Measurements from ENCODE around the gene LHX3.

DNA sequence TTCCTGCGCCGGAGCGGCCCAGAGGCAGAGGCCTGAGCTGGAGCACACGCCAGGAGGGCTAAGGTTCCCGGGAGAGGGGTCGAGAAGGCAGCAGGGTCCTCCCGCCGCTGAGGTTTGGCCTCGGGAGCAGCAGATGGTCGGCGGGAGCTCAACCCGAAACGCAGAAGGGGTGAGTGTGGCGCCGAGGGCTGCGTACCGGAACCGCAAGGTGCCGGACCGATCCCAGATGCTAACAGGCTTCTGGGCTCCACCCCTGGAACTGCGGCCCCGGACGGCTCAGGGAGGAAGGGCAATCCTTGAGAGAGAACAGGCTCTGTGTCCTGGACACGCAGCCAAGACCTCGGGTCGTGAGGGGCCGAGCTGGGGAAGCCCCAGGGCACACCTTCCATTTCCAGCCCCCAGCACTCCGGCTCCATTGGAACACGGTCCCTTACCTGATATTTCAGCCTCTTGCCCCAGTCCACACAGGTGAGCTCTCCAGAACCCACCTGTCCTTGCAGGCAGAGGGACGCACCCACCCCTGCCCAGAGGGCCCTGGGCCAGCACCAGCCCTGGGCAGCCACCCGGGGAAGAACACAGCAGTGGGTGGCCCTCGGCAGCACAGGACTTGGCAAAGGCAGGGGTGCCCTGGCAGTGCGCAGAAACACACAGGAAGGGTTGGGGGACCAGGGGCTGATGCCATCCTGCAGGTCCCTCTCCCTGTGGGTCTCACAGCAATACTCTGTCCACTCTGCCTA lies 1.4 kb downstream of the LHX3 start:
- TF ChIP-seq POLR2A (IDR thresholded peaks at IDR 0.05) (no peak), POLR2AphosphoS5 (IDR thresholded peaks at IDR 0.05) (no peak)
- TF ChIP-seq, protein P1, sequence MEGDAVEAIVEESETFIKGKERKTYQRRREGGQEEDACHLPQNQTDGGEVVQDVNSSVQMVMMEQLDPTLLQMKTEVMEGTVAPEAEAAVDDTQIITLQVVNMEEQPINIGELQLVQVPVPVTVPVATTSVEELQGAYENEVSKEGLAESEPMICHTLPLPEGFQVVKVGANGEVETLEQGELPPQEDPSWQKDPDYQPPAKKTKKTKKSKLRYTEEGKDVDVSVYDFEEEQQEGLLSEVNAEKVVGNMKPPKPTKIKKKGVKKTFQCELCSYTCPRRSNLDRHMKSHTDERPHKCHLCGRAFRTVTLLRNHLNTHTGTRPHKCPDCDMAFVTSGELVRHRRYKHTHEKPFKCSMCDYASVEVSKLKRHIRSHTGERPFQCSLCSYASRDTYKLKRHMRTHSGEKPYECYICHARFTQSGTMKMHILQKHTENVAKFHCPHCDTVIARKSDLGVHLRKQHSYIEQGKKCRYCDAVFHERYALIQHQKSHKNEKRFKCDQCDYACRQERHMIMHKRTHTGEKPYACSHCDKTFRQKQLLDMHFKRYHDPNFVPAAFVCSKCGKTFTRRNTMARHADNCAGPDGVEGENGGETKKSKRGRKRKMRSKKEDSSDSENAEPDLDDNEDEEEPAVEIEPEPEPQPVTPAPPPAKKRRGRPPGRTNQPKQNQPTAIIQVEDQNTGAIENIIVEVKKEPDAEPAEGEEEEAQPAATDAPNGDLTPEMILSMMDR (IDR thresholded peaks at IDR 0.05 in 8 of 11, conservative IDR thresholded peaks at IDR 0.05 in 3 of 11): no peak
